HepG2 (cell line): ENCODE measurements around the gene RDH12. TPM values are rescaled to one million over a fixed set of nuclear protein-coding genes. Genes with fewer than 3 reads are reported as not detected.
A peak's percentile ranks its signal among the peaks of the same experiment; 100 is the strongest.

Experiments used
- ARID2 ChIP-seq: sonication (generic); formaldehyde crosslinking; IDR thresholded peaks from 2 replicates; pipeline ENCODE4 v1.8.1; 2022; ENCODE audit warnings: mild to moderate bottlenecking, missing genetic modification reagents, borderline replicate concordance
- CBX5 ChIP-seq: sonication (generic); formaldehyde crosslinking; IDR thresholded peaks from 2 replicates; pipeline ENCODE4 v1.4.0; 2020; ENCODE audit warnings: missing genetic modification reagents, borderline replicate concordance
- ERF ChIP-seq: IDR thresholded peaks from 2 replicates; pipeline ENCODE4 v1.6.1; 2018; ENCODE audit warnings: missing biosample characterization, missing genetic modification reagents
- FOSL2 ChIP-seq: sonication (generic); formaldehyde crosslinking; IDR thresholded peaks from 2 replicates; pipeline ENCODE4 v1.4.0; 2020; ENCODE audit warnings: missing genetic modification reagents
- FOXO1 ChIP-seq: sonication (generic); formaldehyde crosslinking; IDR thresholded peaks from 2 replicates; pipeline ENCODE4 v1.4.0; 2020; ENCODE audit warnings: missing genetic modification reagents
- HDAC1 ChIP-seq: sonication (generic); formaldehyde crosslinking; IDR thresholded peaks from 2 replicates; pipeline ENCODE4 v1.5.1; 2020; ENCODE audit warnings: mild to moderate bottlenecking, missing genetic modification reagents
- MEIS2 ChIP-seq: sonication (generic); formaldehyde crosslinking; IDR thresholded peaks from 2 replicates; pipeline ENCODE4 v1.9.0; 2021; ENCODE audit warnings: mild to moderate bottlenecking, missing genetic modification reagents
- PHF8 ChIP-seq: sonication (generic); formaldehyde crosslinking; IDR thresholded peaks from 2 replicates; pipeline ENCODE4 v1.5.0; 2020; ENCODE audit warnings: missing genetic modification reagents
- RAD21 ChIP-seq: fragments of 450-650 bp; formaldehyde crosslinking; IDR thresholded peaks from 2 replicates; pipeline ENCODE4 v1.5.0; 2020; ENCODE audit warnings: mild to moderate bottlenecking
- RBM39 ChIP-seq: fragments of 200-400 bp; formaldehyde crosslinking; IDR thresholded peaks from one replicate; pipeline ENCODE4 v1.6.1; 2018; ENCODE audit warnings: antibody characterized with exemption, mild to moderate bottlenecking, low read depth, low read length; ENCODE audit not compliant: poor library complexity, severe bottlenecking
- TBX2 ChIP-seq: sonication (generic); formaldehyde crosslinking; IDR thresholded peaks from 2 replicates; pipeline ENCODE4 v1.5.0; 2020; ENCODE audit warnings: missing genetic modification reagents, mild to moderate bottlenecking, borderline replicate concordance
- ZBTB20 ChIP-seq: sonication (generic); formaldehyde crosslinking; IDR thresholded peaks from 2 replicates; pipeline ENCODE4 v1.8.1; 2023; ENCODE audit warnings: missing genetic modification reagents, low read depth, mild to moderate bottlenecking, borderline replicate concordance
- ZFP1 ChIP-seq: IDR thresholded peaks from 2 replicates; pipeline ENCODE4 v1.6.1; 2016
- ZNF12 ChIP-seq: sonication (generic); formaldehyde crosslinking; IDR thresholded peaks from 2 replicates; pipeline ENCODE4 v1.5.0; 2020; ENCODE audit warnings: missing genetic modification reagents
- ZNF292 ChIP-seq: sonication (generic); formaldehyde crosslinking; IDR thresholded peaks from 2 replicates; pipeline ENCODE4 v1.8.1; 2022; ENCODE audit warnings: mild to moderate bottlenecking, low read depth, missing genetic modification reagents, borderline replicate concordance
- ZNF335 ChIP-seq: sonication (generic); formaldehyde crosslinking; IDR thresholded peaks from 2 replicates; pipeline ENCODE4 v1.4.0; 2020; ENCODE audit warnings: missing genetic modification reagents
- ZNF557 ChIP-seq: sonication (generic); formaldehyde crosslinking; IDR thresholded peaks from 2 replicates; pipeline ENCODE4 v1.4.0; 2020; ENCODE audit warnings: missing genetic modification reagents
- ZNF674 ChIP-seq: sonication (generic); formaldehyde crosslinking; IDR thresholded peaks from 2 replicates; pipeline ENCODE4 v1.5.0; 2020; ENCODE audit warnings: low read depth, mild to moderate bottlenecking, missing genetic modification reagents
- ZNF776 ChIP-seq: sonication (generic); formaldehyde crosslinking; IDR thresholded peaks from 2 replicates; pipeline ENCODE4 v1.4.0; 2020; ENCODE audit warnings: mild to moderate bottlenecking, missing genetic modification reagents
- ZNF883 ChIP-seq: sonication (generic); formaldehyde crosslinking; IDR thresholded peaks from 2 replicates; pipeline ENCODE4 v1.5.1; 2020; ENCODE audit warnings: mild to moderate bottlenecking, missing genetic modification reagents; ENCODE audit errors: not compliant biosample characterization
- ZZZ3 ChIP-seq: sonication (generic); formaldehyde crosslinking; IDR thresholded peaks from 2 replicates; pipeline ENCODE4 v1.4.0; 2020; ENCODE audit warnings: missing genetic modification reagents, mild to moderate bottlenecking, borderline replicate concordance
- polyA plus RNA-seq, 8 experiments: library from polyadenylated mRNA; depleted of rRNA in 3 of 8; stranded (reverse) in 7 of 8; unstranded in 1 of 8; fragments of >200 nt; fragmentation: Illumina TruSeq in 4 of 8; extraction: Trizol in 4 of 8; gene quantifications; 2 replicates each; pipeline versions ENCODE4 v1.2.1 to v1.2.3, GENCODE V29; 2011 to 2016; ENCODE audit warnings: low read depth in 4 of 8, missing spikeins in 1 of 8, mixed read lengths in 1 of 8; ENCODE audit not compliant: insufficient read depth in 1 of 8
- total RNA-seq, 5 experiments: library from RNA; depleted of rRNA; stranded (reverse); fragments of >200 nt; fragmentation: Illumina TruSeq; extraction: Trizol; gene quantifications; 2 replicates each; pipeline ENCODE4 v1.2.3, GENCODE V29; 2016; ENCODE audit warnings: low read depth in 1 of 5
- TF ChIP-seq, protein P1 (sequence below): sonication (generic); formaldehyde crosslinking; IDR thresholded peaks from 2 replicates; pipeline ENCODE4 v1.5.1; 2020; ENCODE audit warnings: mild to moderate bottlenecking, missing genetic modification reagents, borderline replicate concordance
- TF ChIP-seq, protein P2 (sequence below): sonication (generic); formaldehyde crosslinking; IDR thresholded peaks from 2 replicates; pipeline ENCODE4 v1.4.0; 2020; ENCODE audit warnings: missing genetic modification reagents
- TF ChIP-seq, protein P3 (sequence below): sonication (generic); formaldehyde crosslinking; IDR thresholded peaks from 2 replicates; pipeline ENCODE4 v1.5.1; 2020; ENCODE audit warnings: mild to moderate bottlenecking, missing genetic modification reagents, moderate library complexity
- TF ChIP-seq, protein P4 (sequence below): sonication (generic); formaldehyde crosslinking; IDR thresholded peaks from 2 replicates; pipeline ENCODE4 v1.8.0; 2022; ENCODE audit warnings: mild to moderate bottlenecking, missing genetic modification reagents

RDH12 gene
- total and polyA plus RNA-seq, 2 of the 13 experiments (the other 11 are each of a cell fraction or from before 2014, with no cell fraction given), result 1.6 to 2.1 TPM

DNA sequence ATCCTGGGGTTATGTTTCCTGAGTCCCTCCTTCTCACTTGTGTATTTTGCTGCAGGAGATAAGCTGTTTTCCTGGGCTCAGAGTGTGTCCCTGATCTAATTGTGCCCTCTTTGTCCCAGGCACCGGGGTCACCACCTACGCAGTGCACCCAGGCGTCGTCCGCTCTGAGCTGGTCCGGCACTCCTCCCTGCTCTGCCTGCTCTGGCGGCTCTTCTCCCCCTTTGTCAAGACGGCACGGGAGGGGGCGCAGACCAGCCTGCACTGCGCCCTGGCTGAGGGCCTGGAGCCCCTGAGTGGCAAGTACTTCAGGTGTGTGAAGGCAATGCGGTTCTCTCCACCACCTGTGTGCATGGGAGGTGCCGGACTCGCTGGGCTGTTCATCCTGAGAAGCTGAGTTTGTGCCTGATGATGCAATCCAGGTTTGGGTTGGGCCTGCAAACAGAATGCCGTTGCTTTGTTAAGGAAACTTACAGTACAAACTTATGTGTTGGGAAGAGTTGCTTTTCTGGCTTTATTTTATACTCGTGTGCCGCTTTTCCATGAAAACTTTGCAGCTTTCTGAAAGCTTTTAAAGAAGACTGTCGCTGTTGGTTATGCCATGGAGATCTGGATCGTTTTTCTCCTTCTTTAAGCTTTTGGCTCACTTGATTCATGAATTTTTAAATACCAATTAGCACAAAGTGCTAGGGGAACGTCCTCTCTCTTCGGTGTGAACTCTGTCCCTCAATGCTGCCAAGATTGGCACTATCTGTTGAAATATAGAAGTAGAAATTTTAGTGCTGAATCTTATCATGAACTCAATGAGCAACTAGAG lies 27.6 kb downstream of the RDH12 start (continued):
- TF ChIP-seq, protein P1, sequence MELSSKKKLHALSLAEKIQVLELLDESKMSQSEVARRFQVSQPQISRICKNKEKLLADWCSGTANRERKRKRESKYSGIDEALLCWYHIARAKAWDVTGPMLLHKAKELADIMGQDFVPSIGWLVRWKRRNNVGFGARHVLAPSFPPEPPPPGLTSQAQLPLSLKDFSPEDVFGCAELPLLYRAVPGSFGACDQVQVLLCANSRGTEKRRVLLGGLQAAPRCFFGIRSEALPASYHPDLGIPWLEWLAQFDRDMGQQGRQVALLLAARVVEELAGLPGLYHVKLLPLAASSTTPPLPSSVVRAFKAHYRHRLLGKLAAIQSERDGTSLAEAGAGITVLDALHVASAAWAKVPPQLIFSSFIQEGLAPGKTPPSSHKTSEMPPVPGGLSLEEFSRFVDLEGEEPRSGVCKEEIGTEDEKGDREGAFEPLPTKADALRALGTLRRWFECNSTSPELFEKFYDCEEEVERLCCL (CRISPR knock-in tag), result no peak
- TF ChIP-seq, protein P2, sequence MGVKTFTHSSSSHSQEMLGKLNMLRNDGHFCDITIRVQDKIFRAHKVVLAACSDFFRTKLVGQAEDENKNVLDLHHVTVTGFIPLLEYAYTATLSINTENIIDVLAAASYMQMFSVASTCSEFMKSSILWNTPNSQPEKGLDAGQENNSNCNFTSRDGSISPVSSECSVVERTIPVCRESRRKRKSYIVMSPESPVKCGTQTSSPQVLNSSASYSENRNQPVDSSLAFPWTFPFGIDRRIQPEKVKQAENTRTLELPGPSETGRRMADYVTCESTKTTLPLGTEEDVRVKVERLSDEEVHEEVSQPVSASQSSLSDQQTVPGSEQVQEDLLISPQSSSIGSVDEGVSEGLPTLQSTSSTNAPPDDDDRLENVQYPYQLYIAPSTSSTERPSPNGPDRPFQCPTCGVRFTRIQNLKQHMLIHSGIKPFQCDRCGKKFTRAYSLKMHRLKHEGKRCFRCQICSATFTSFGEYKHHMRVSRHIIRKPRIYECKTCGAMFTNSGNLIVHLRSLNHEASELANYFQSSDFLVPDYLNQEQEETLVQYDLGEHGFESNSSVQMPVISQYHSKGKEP (CRISPR knock-in tag), result no peak
- TF ChIP-seq ZNF776 (CRISPR knock-in tag) (no peak), FOXO1 (peak; percentile 8; the same call in 1 of the 2 replicates), TBX2 (CRISPR knock-in tag) (peak; percentile 73; the same call in 1 of the 2 replicates), ZNF883 (CRISPR knock-in tag) (peak; percentile 59), MEIS2 (peak; percentile 37; the same call in 1 of the 2 replicates), FOSL2 (CRISPR knock-in tag) (peak; percentile 52), ZBTB20 (CRISPR knock-in tag) (0 out of 2 replicates have a peak, but pooled peaks have one; percentile 16), PHF8 (CRISPR knock-in tag) (peak; percentile 70), ERF (CRISPR knock-in tag) (peak; percentile 62; the same call in 1 of the 2 replicates), HDAC1 (CRISPR knock-in tag) (no peak), CBX5 (CRISPR knock-in tag) (peak; percentile 82; the same call in 1 of the 2 replicates), ARID2 (CRISPR knock-in tag) (peak; percentile 74; the same call in 1 of the 2 replicates), ZNF292 (CRISPR knock-in tag) (peak; percentile 97), ZNF12 (CRISPR knock-in tag) (peak; percentile 37; the same call in 1 of the 2 replicates), RAD21 (0 out of 2 replicates have a peak, but pooled peaks have one; percentile 3), ZNF335 (peak; percentile 68; the same call in 1 of the 2 replicates), ZNF674 (CRISPR knock-in tag) (no peak), ZZZ3 (no peak), RBM39 (no peak), ZFP1 (no peak), ZNF557 (no peak)
- TF ChIP-seq, protein P3, sequence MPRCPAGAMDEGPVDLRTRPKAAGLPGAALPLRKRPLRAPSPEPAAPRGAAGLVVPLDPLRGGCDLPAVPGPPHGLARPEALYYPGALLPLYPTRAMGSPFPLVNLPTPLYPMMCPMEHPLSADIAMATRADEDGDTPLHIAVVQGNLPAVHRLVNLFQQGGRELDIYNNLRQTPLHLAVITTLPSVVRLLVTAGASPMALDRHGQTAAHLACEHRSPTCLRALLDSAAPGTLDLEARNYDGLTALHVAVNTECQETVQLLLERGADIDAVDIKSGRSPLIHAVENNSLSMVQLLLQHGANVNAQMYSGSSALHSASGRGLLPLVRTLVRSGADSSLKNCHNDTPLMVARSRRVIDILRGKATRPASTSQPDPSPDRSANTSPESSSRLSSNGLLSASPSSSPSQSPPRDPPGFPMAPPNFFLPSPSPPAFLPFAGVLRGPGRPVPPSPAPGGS, result 0 out of 2 replicates have a peak, but pooled peaks have one; percentile 53
- TF ChIP-seq, protein P4, sequence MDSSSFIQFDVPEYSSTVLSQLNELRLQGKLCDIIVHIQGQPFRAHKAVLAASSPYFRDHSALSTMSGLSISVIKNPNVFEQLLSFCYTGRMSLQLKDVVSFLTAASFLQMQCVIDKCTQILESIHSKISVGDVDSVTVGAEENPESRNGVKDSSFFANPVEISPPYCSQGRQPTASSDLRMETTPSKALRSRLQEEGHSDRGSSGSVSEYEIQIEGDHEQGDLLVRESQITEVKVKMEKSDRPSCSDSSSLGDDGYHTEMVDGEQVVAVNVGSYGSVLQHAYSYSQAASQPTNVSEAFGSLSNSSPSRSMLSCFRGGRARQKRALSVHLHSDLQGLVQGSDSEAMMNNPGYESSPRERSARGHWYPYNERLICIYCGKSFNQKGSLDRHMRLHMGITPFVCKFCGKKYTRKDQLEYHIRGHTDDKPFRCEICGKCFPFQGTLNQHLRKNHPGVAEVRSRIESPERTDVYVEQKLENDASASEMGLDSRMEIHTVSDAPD, result no peak
